HG03558 (cell line): ENCODE results near the gene CACNA2D1.

ENCODE experiments used
- ATAC-seq: cut with Tn5 transposase; IDR thresholded peaks from one replicate; pipeline ENCODE4 v1.9.1; 2021; ENCODE audit warnings: moderate number of reproducible peaks; ENCODE audit not compliant: unreplicated experiment; ENCODE audit errors: extremely low read depth

CACNA2D1 gene

DNA sequence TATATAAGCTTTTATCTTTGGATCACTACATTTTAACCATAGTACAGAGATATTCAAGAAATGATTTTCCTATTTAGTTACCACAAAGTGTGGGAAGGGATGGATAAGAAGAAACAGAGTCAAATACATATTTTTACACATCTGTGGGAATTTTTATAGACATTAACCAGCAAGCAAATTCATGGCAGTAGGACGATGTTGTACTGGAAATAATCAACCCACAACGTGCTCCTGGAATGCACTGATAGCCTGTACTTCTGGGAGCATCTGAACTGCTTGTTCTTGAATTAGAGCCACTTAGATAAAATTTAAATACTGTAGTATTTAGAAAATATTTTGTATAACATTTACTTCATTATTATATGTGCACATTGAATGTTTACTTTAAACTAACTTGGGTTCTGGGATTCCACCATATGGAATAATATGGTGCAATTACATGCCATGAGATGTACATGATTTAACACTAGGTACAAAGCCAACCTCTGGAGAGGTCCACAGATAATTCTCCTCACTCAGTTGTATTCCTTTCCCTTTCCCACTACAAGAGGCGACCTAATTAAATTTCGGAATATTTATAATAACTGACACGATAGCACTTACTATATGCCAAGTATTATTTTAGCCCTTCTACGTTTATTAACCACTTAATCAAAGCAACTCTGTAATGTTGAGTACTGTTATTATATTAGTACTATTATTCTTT is 508.8 kb downstream of the CACNA2D1 start:
- ATAC-seq: no peak

DNA sequence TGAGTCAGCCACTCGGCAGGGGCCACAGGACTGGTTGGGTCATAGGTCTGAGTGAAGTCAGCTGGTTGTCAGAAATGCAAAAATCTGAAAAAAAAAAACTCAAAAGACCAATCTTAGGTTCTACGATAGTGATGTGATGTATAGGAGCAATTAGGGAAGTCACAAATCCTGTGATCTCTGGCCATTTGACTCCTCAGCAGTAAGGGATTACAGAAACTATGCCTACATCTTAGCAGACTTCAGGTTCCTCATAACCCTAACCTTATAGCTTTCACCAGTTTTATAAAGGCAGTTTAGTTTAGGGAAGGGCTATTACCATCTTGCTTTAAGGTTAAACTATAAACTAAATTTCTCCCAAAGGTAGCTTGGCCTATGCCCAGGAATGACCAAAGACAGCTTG is 510.6 kb downstream of the CACNA2D1 start:
- ATAC-seq: no peak

DNA sequence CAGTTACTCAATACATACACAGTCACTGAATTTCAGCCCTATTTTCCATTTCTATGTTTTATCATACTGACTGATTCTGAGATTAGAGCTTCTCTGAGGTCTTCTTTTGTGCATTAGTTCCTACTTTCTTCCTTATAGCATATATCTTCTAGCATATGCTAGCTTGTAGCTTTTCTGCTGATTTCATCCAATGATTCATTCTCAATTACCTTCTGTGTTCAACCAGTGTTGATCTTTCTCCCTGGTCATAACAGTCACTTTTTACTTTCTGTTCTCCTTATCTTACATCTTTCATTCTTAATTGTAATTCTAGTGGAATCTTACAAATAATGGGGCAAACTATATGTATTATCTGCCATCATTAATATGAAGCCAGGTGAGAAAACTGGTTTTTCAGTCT is 514.2 kb downstream of the CACNA2D1 start:
- no peak for ATAC-seq

DNA sequence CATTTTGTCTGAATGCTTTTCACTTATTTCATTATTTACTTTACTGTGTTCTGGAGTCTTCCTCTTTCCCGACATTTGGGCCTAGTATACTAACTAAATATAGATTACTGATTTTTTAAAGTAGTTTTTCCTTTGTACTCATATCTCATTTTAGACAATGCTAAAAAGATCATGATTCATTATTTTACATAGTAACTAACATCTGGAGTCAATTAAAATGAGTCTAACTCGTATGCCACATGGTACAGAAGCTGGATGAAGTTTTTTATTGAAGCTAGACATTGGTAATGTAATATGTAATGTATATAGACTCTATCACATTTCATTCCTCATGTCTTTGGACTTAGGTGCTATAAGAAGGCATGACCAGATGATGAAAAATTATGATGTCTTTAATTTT is 517.4 kb downstream of the CACNA2D1 start:
- ATAC-seq: no peak

DNA sequence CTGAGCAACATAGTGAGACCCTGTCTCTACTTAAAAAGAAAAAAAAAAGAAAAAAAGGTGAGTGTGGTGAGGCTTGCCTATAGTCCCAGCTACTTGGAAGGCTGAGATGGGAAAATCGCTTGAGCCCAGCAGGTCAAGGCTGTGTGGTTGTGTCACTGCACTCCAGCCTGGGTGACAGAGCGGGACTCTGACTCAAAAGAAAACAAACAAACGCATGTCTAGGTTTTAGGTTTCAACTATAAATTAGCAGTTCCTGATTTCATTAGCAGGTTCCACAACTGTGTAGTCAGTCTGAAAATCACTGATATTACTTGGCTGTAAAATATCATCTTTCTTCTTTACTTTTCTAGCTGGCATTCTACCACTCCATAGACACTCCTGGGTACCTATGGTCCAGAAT is 518.0 kb downstream of the CACNA2D1 start:
- peak; percentile 62 for ATAC-seq

DNA sequence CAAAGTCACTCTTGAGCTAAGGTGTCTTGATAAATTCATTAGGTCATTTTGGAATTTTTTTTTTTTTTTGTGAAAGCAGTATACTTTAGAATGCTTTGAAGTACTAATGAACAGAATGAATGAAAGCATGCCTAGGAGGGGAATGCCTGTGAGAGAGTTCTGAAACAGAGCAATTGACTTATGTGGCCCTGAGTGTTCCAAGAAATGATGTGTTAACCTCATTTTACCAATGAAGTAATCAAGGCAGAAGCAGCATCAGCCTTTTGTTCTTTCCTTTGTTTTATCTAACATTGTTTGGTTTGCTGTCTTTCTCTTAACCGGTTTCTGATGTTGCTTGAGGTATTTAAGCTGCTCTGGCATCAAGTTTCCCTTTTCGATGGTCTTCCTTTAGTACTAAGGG is 519.1 kb downstream of the CACNA2D1 start:
- ATAC-seq: no peak

DNA sequence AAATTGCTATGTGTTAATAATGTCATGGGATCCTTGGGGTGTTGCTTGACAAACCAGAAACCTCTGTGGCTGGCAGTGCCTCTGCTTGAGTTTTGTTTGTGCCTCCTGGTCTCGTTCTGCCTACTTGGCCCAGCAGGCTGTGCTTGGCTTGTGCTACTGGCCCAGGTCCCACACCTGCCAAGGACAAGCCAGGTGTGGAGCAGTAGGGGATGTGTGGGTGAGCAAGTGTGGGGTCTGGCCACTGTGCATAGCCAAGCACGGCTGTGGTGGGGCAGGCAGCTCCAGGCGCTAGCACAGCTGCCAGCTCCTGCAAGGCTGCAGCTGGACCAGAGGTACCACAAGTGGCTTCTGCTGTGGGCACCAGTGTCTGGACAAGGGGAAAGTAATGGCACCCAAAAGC is 524.1 kb downstream of the CACNA2D1 start:
- no peak for ATAC-seq

DNA sequence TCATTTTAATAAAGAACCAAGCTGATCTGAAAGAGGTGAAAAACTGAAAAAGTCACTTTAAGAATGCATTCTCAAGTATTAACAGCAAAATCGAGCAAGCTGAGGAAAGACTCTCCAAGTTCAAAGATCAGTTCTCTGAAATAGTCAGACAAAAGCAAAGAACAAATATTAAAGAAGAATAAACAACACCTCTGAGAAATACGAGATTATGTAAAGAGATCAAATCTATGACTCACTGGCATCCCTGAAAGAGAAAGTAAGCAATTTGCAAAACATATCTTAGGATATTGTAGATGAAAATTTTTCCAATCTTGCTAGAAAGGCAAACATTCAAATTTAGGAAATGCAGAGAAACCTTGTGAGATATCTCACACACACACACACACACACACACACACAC is 535.4 kb downstream of the CACNA2D1 start:
- no peak for ATAC-seq

DNA sequence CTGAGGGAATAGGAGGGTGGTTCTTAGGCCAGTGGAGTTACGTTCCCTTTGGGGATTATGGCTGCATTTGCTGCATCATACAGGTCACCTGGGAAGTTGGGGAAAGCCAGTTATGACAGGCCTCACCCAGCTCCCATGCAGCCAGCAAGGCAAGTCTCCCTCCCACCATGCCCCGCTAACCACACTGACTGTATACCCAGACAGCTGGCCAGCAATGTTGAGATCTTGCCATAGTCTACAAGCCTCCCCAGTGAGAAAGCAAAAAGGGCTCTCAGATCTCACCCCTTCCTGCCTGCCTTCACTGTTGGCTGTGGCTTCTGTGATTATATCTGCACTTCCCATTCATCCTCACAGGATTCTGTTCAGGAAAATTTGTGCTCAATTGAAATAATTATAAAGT is 540.5 kb downstream of the CACNA2D1 start:
- no peak for ATAC-seq

DNA sequence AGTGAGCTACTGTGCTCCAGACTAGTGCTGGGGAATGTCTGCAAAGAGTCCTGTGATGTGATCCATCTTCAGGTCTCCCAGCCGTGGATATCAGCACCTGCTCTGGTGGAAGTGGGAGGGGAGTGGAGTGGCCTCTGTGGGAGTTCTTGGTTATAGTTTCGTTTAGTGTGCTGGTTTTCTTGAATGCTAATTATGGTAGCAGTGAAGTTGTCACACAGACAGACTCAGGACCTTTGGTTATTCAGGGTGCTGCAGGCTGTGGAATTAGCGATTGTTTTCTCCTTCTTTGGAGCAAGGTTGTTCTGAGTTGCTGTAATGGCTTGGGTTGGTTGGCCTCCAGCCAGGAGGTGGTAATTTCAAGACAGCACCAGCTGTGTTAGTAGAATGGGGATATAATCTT is 541.0 kb downstream of the CACNA2D1 start:
- no peak for ATAC-seq
